ENCODE results near the gene ADAMTSL2.

The ADAMTSL2 gene

DNA sequence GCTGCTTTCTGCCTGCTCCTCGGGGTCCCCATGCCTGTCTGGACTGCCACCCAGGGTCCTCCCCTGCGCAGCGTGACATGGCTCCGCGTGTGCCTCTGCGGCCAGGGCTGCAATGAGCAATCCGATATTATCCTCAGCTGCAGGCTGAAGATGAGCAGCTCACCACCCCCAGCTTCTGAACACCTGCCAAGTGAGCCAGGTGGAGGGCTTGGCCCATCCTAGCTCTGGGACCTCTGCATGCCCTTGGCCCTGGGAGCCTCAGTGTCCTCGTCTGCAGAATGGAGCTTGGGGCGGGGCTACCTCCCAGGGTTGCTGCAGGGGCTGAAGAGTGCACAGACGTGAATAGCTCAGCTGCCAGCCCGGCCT lies 5.6 kb upstream of the ADAMTSL2 start:
- no peaks in the 10 kb centered on the region for H3K79me2 ChIP-seq (ENCODE audit: control insufficient read depth, insufficient read depth, low read length, unreplicated experiment)
- H3K4me1 ChIP-seq (ENCODE audit: control insufficient read depth, insufficient read depth, low read length, unreplicated experiment), result no peaks in the 10 kb centered on the region
- H2AFZ ChIP-seq (ENCODE audit: low read length, unreplicated experiment), result no peak overlapping the region
- no peak overlapping the region for H3K27ac ChIP-seq (ENCODE audit: low read depth, low read length)
- H3K36me3 ChIP-seq (ENCODE audit: insufficient read depth, low read length), result no peaks in the 10 kb centered on the region
- peaks cover 38% of the 10 kb centered on the region for H3K27me3 ChIP-seq (ENCODE audit: insufficient read depth, low read length)
- no peak overlapping the region for H3K4me3 ChIP-seq (ENCODE audit: low read depth, low read length)

GRCh38 chr9:133529457-133529856 lies 5.0 kb upstream of the ADAMTSL2 start:
- Histone ChIP-seq H3K4me3 (ENCODE audit: low read depth, low read length) (no peak overlapping the region), H3K27me3 (ENCODE audit: insufficient read depth, low read length) (peaks cover 38% of the 10 kb centered on the region), H3K79me2 (ENCODE audit: control insufficient read depth, insufficient read depth, low read length, unreplicated experiment) (no peaks in the 10 kb centered on the region), H3K27ac (ENCODE audit: low read depth, low read length) (no peak overlapping the region), H3K36me3 (ENCODE audit: insufficient read depth, low read length) (no peaks in the 10 kb centered on the region), H2AFZ (ENCODE audit: low read length, unreplicated experiment) (no peak overlapping the region), H3K4me1 (ENCODE audit: control insufficient read depth, insufficient read depth, low read length, unreplicated experiment) (no peaks in the 10 kb centered on the region)

GRCh38 chr9:133529874-133530273 lies 4.6 kb upstream of the ADAMTSL2 start:
- Histone ChIP-seq H3K27me3 (ENCODE audit: insufficient read depth, low read length) (peaks cover 42% of the 10 kb centered on the region), H3K4me1 (ENCODE audit: control insufficient read depth, insufficient read depth, low read length, unreplicated experiment) (peaks cover 4% of the 10 kb centered on the region), H3K79me2 (ENCODE audit: control insufficient read depth, insufficient read depth, low read length, unreplicated experiment) (no peaks in the 10 kb centered on the region)

DNA sequence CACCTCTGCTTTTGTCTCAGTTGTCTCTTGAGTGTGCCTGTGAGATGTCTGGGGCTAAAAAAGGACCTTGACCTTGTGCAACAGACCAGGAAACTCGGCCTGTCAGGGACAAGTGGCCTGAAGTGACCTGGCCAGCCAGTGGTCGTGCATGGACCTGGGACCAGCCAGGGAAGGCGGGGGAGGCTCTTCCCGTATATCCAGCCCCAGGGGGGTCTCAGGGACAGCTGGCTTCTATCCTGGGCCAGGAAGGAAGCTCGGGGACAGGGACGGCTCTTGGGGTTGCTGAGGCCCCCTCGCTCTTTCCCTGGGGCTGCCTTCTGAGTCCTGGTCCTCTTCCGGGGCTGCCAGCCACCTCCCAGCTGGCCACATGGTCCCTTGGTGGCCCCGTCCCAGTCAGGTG lies 3.2 kb upstream of the ADAMTSL2 start:
- H2AFZ ChIP-seq (ENCODE audit: low read length, unreplicated experiment), result no peak overlapping the region
- no peaks in the 10 kb centered on the region for H3K36me3 ChIP-seq (ENCODE audit: insufficient read depth, low read length)
- H3K4me3 ChIP-seq (ENCODE audit: low read depth, low read length), result no peak overlapping the region
- no peak overlapping the region for H3K27ac ChIP-seq (ENCODE audit: low read depth, low read length)
- peaks cover 5% of the 10 kb centered on the region for H3K4me1 ChIP-seq (ENCODE audit: control insufficient read depth, insufficient read depth, low read length, unreplicated experiment)
- peaks cover 51% of the 10 kb centered on the region for H3K27me3 ChIP-seq (ENCODE audit: insufficient read depth, low read length)
- H3K79me2 ChIP-seq (ENCODE audit: control insufficient read depth, insufficient read depth, low read length, unreplicated experiment), result no peaks in the 10 kb centered on the region

More at GRCh38 chr9:133529874-133530273, 4.6 kb upstream of the ADAMTSL2 start:
- Histone ChIP-seq H3K36me3 (ENCODE audit: insufficient read depth, low read length) (no peaks in the 10 kb centered on the region), H3K27ac (ENCODE audit: low read depth, low read length) (no peak overlapping the region), H2AFZ (ENCODE audit: low read length, unreplicated experiment) (no peak overlapping the region), H3K4me3 (ENCODE audit: low read depth, low read length) (no peak overlapping the region)

DNA sequence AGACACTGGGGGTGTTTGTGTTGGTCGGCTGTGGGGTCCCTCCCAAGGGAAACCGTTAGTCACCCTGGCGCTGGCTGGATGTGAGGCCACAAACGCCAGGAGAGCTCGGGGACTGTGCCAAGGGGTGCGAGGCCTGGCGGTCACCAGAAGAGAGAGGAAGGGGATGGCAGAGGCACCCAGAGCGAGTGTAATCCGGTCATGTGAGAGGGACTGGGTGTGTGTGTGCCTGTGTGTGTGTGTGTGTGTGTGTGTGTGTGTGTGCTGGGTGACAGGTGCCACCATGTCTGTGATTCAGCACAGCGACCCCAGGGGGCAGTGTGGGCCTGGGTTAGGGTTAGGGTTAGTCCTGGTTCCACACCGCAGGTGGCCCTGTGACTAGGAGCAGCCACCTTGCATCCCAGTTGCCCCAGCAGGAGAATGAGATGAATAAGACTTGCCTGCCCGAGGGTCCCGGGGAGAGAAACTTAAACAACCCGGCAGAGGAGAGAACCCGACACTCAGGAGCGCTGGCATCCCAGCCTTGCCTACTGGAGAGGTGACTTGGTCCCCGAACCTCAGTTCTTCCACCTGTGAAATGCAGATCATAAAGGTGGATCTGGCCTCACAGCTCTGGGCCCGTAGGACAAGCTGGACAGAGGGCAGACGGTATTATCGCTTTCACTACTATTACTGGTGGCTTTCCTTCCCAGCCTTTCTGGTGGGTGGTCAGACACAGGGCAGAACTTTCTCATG lies 1.4 kb upstream of the ADAMTSL2 start:
- H2AFZ ChIP-seq (ENCODE audit: low read length, unreplicated experiment), result no peak overlapping the region
- no peak overlapping the region for H3K27ac ChIP-seq (ENCODE audit: low read depth, low read length)
- H3K4me3 ChIP-seq (ENCODE audit: low read depth, low read length), result no peak overlapping the region
- peaks cover 5% of the 10 kb centered on the region for H3K4me1 ChIP-seq (ENCODE audit: control insufficient read depth, insufficient read depth, low read length, unreplicated experiment)
- peaks cover 36% of the 10 kb centered on the region for H3K27me3 ChIP-seq (ENCODE audit: insufficient read depth, low read length)
- no peaks in the 10 kb centered on the region for H3K79me2 ChIP-seq (ENCODE audit: control insufficient read depth, insufficient read depth, low read length, unreplicated experiment)
- H3K36me3 ChIP-seq (ENCODE audit: insufficient read depth, low read length), result no peaks in the 10 kb centered on the region

GRCh38 chr9:133533857-133534256 lies 647 bp upstream of the ADAMTSL2 start:
- Histone ChIP-seq H3K4me3 (ENCODE audit: low read depth, low read length) (no peak overlapping the region), H3K27ac (ENCODE audit: low read depth, low read length) (no peak overlapping the region), H3K36me3 (ENCODE audit: insufficient read depth, low read length) (no peaks in the 10 kb centered on the region), H3K4me1 (ENCODE audit: control insufficient read depth, insufficient read depth, low read length, unreplicated experiment) (peaks cover 5% of the 10 kb centered on the region), H3K27me3 (ENCODE audit: insufficient read depth, low read length) (peaks cover 29% of the 10 kb centered on the region), H3K79me2 (ENCODE audit: control insufficient read depth, insufficient read depth, low read length, unreplicated experiment) (no peaks in the 10 kb centered on the region), H2AFZ (ENCODE audit: low read length, unreplicated experiment) (peak overlapping the region; percentile 53)

GRCh38 chr9:133535306-133535877 lies 888 bp downstream of the ADAMTSL2 start:
- Histone ChIP-seq H3K27ac (ENCODE audit: low read depth, low read length) (no peak overlapping the region), H3K4me1 (ENCODE audit: control insufficient read depth, insufficient read depth, low read length, unreplicated experiment) (peaks cover 5% of the 10 kb centered on the region), H2AFZ (ENCODE audit: low read length, unreplicated experiment) (no peak overlapping the region), H3K4me3 (ENCODE audit: low read depth, low read length) (no peak overlapping the region), H3K79me2 (ENCODE audit: control insufficient read depth, insufficient read depth, low read length, unreplicated experiment) (no peaks in the 10 kb centered on the region), H3K36me3 (ENCODE audit: insufficient read depth, low read length) (no peaks in the 10 kb centered on the region), H3K27me3 (ENCODE audit: insufficient read depth, low read length) (peaks cover 14% of the 10 kb centered on the region)

GRCh38 chr9:133536080-133536479 lies 1.6 kb downstream of the ADAMTSL2 start:
- H2AFZ ChIP-seq (ENCODE audit: low read length, unreplicated experiment), result no peak overlapping the region
- H3K79me2 ChIP-seq (ENCODE audit: control insufficient read depth, insufficient read depth, low read length, unreplicated experiment), result no peaks in the 10 kb centered on the region
- H3K4me1 ChIP-seq (ENCODE audit: control insufficient read depth, insufficient read depth, low read length, unreplicated experiment), result peaks cover 5% of the 10 kb centered on the region
- H3K27ac ChIP-seq (ENCODE audit: low read depth, low read length), result no peak overlapping the region
- peaks cover 13% of the 10 kb centered on the region for H3K27me3 ChIP-seq (ENCODE audit: insufficient read depth, low read length)
- no peak overlapping the region for H3K4me3 ChIP-seq (ENCODE audit: low read depth, low read length)
- H3K36me3 ChIP-seq (ENCODE audit: insufficient read depth, low read length), result no peaks in the 10 kb centered on the region

DNA sequence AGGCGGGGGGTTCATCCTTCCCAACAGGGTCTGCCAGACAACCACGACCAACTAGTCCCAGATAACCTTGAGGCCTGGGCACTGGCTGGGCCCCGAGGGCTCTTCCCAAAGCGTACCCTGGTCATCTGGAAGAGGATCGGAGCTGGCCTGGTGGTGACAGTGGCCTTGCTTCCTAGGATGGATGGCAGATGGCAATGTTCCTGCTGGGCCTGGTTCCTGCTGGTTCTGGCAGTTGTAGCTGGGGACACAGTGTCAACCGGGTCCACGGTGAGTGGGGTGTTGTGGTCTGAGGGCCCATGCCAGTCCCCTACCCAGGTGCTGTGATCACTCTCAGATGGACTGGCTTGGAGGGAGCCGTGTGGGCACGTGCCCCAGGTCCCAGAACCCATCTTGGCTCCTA lies 2.0 kb downstream of the ADAMTSL2 start:
- Histone ChIP-seq H3K27me3 (ENCODE audit: insufficient read depth, low read length) (peaks cover 13% of the 10 kb centered on the region), H3K36me3 (ENCODE audit: insufficient read depth, low read length) (no peaks in the 10 kb centered on the region), H2AFZ (ENCODE audit: low read length, unreplicated experiment) (no peak overlapping the region), H3K27ac (ENCODE audit: low read depth, low read length) (no peak overlapping the region), H3K4me3 (ENCODE audit: low read depth, low read length) (no peak overlapping the region), H3K79me2 (ENCODE audit: control insufficient read depth, insufficient read depth, low read length, unreplicated experiment) (no peaks in the 10 kb centered on the region), H3K4me1 (ENCODE audit: control insufficient read depth, insufficient read depth, low read length, unreplicated experiment) (peaks cover 5% of the 10 kb centered on the region)

DNA sequence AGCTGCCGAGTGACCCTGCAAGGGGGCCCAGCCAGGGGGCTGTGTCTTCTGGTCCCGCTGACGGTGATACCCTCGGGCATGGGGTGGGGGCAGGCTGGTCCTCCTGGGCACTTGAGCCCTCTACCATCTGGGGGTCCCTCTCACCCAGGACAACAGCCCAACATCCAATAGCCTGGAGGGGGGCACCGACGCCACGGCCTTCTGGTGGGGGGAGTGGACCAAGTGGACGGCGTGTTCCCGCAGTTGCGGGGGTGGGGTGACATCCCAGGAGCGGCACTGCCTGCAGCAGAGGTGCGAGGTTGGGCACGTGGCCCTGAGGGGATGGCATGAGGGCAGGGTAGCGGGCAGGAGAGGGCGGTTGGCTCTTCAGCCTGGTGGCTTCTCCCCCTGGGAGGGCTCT lies 2.8 kb downstream of the ADAMTSL2 start:
- H3K79me2 ChIP-seq (ENCODE audit: control insufficient read depth, insufficient read depth, low read length, unreplicated experiment), result no peaks in the 10 kb centered on the region
- no peak overlapping the region for H3K4me3 ChIP-seq (ENCODE audit: low read depth, low read length)
- H3K4me1 ChIP-seq (ENCODE audit: control insufficient read depth, insufficient read depth, low read length, unreplicated experiment), result peaks cover 5% of the 10 kb centered on the region
- no peaks in the 10 kb centered on the region for H3K36me3 ChIP-seq (ENCODE audit: insufficient read depth, low read length)
- no peak overlapping the region for H2AFZ ChIP-seq (ENCODE audit: low read length, unreplicated experiment)
- H3K27ac ChIP-seq (ENCODE audit: low read depth, low read length), result no peak overlapping the region
- peaks cover 13% of the 10 kb centered on the region for H3K27me3 ChIP-seq (ENCODE audit: insufficient read depth, low read length)

DNA sequence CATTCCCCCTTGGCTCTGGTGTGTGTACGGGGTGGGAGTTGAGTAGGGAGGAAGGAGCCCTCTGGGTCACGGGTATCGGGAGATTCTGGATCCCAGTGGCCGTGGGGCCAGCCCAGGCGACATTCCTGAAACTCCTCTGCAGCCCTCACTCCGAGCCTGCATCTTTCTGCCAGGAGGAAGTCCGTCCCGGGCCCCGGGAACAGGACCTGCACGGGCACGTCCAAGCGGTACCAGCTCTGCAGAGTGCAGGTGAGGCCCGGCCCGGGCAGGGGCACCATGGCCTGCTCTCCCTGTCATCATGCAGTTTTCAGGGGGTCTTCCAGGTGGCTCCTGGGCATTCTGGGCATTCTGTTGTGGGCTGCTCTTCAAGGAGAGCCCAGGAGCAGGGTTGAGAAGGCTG lies 3.7 kb downstream of the ADAMTSL2 start:
- H3K36me3 ChIP-seq (ENCODE audit: insufficient read depth, low read length), result no peaks in the 10 kb centered on the region
- H3K79me2 ChIP-seq (ENCODE audit: control insufficient read depth, insufficient read depth, low read length, unreplicated experiment), result no peaks in the 10 kb centered on the region
- peaks cover 5% of the 10 kb centered on the region for H3K4me1 ChIP-seq (ENCODE audit: control insufficient read depth, insufficient read depth, low read length, unreplicated experiment)
- H3K27me3 ChIP-seq (ENCODE audit: insufficient read depth, low read length), result peaks cover 13% of the 10 kb centered on the region
- H3K4me3 ChIP-seq (ENCODE audit: low read depth, low read length), result no peak overlapping the region
- no peak overlapping the region for H3K27ac ChIP-seq (ENCODE audit: low read depth, low read length)
- H2AFZ ChIP-seq (ENCODE audit: low read length, unreplicated experiment), result no peak overlapping the region
